ENCODE results near the gene TMC6.
A peak's percentile ranks its signal among the peaks of the same experiment; 100 is the strongest.
"Not testable (repeated sequence)": the region's sequence is repeated elsewhere in the genome, so short reads cannot be mapped to it uniquely, and the experiment has no call there.

Gene TMC6, protein sequence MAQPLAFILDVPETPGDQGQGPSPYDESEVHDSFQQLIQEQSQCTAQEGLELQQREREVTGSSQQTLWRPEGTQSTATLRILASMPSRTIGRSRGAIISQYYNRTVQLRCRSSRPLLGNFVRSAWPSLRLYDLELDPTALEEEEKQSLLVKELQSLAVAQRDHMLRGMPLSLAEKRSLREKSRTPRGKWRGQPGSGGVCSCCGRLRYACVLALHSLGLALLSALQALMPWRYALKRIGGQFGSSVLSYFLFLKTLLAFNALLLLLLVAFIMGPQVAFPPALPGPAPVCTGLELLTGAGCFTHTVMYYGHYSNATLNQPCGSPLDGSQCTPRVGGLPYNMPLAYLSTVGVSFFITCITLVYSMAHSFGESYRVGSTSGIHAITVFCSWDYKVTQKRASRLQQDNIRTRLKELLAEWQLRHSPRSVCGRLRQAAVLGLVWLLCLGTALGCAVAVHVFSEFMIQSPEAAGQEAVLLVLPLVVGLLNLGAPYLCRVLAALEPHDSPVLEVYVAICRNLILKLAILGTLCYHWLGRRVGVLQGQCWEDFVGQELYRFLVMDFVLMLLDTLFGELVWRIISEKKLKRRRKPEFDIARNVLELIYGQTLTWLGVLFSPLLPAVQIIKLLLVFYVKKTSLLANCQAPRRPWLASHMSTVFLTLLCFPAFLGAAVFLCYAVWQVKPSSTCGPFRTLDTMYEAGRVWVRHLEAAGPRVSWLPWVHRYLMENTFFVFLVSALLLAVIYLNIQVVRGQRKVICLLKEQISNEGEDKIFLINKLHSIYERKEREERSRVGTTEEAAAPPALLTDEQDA

GRCh38 chr17:78128551-78129350 lies at the start of gene TMC6:
Gene TMC6 (minus strand): TSS chr17:78128755. CDS start chr17:78126832, 1,923 bp downstream.
- DNase-seq (ENCODE audit: low read depth in 2 of 2): no peak

- DNase-seq (ENCODE audit: low read depth in 2 of 2): peak; percentile 60 to 72
Observed at GRCh38 chr17:78176548-78177025, 48.0 kb upstream of the TMC6 start.

- no peak for DNase-seq (ENCODE audit: low read depth in 2 of 2)
Observed at GRCh38 chr17:78175643-78175981, 47.1 kb upstream of the TMC6 start.

DNA sequence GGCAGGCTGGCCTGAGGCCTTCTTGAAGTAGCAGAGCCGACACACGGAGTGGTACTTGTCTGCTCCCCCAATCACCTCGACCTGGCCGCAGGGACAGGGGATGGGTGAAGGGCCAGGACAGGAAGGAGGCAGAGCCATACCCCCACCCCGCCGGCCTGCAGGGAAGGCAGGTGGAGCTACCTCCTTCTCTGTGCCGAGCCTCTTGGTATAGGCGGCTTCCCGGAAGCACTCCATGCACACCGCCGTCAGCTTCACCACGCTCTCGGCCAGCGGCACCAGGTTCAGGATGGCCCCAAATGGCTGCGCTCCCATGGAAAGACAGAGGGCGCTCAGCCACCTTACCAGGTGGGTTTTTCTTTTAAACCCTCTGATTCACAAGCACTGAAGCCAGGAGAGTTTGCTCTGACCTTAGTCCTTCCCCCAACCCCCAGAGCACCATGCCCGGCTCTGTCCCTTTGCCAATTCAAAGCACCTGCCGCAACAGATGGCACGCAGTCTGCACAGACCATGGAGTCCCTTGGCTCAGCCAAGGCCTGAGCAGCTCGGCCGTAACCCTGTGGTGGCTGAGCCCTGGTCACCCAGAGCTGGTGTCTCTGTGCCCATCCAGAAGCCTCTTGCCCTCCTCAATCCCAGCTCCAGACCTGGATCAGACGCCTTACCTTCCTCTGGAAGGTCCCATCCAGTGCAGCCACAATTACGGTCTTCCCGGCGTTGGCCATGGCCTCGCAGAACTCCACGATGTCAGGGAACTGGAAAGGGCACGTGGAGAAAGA lies 46.5 kb upstream of the TMC6 start:
- no peak for DNase-seq (ENCODE audit: low read depth in 2 of 2)

- DNase-seq (ENCODE audit: low read depth in 2 of 2): no peak
Observed at GRCh38 chr17:78174346-78174869, 45.9 kb upstream of the TMC6 start.

DNA sequence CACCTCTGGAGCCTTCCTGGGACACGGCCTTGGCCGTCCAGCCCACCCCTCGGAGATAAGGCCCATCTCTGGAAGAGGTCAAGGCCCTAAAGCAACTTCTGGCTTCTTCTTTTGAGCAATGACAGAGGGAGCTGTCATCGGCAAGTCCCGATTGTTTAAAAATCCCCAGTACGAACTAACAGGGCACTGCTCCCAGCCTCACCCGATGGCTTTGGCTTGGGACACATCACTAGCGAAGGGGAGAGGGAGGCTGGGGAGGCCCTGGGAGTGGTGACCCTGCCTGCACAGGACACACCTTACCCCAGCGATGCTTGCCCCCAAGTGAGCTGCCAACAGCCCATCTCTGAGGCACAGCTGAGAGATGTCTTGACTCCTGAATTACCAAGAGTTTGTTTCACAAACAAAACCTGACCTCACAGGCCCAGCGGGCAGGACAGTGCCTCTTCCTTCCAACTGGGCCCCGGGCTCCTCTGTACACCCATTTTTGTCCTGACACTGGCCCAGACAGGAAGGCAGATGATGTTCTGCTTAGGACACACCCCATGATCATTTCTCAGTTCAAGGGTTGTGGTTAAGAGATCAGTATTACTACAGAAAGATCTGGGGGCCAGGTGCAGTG lies 44.7 kb upstream of the TMC6 start:
- DNase-seq (ENCODE audit: low read depth in 2 of 2): no peak

GRCh38 chr17:78172249-78173051 lies 43.9 kb upstream of the TMC6 start:
- DNase-seq (ENCODE audit: low read depth in 2 of 2): no peak

DNA sequence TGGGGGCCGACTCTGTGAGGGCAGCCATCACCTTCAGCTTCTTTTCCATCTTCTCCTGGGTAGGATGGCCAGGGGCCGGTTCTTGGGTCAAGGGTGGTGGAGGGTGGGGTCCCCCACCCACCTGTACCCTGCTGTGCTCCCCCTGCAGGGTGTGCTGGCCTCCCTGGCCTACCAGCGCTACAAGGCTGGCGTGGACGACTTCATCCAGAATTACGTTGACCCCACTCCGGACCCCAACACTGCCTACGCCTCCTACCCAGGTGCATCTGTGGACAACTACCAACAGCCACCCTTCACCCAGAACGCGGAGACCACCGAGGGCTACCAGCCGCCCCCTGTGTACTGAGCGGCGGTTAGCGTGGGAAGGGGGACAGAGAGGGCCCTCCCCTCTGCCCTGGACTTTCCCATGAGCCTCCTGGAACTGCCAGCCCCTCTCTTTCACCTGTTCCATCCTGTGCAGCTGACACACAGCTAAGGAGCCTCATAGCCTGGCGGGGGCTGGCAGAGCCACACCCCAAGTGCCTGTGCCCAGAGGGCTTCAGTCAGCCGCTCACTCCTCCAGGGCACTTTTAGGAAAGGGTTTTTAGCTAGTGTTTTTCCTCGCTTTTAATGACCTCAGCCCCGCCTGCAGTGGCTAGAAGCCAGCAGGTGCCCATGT lies 43.2 kb upstream of the TMC6 start:
- not testable (repeated sequence) for DNase-seq (ENCODE audit: low read depth in 2 of 2)

DNA sequence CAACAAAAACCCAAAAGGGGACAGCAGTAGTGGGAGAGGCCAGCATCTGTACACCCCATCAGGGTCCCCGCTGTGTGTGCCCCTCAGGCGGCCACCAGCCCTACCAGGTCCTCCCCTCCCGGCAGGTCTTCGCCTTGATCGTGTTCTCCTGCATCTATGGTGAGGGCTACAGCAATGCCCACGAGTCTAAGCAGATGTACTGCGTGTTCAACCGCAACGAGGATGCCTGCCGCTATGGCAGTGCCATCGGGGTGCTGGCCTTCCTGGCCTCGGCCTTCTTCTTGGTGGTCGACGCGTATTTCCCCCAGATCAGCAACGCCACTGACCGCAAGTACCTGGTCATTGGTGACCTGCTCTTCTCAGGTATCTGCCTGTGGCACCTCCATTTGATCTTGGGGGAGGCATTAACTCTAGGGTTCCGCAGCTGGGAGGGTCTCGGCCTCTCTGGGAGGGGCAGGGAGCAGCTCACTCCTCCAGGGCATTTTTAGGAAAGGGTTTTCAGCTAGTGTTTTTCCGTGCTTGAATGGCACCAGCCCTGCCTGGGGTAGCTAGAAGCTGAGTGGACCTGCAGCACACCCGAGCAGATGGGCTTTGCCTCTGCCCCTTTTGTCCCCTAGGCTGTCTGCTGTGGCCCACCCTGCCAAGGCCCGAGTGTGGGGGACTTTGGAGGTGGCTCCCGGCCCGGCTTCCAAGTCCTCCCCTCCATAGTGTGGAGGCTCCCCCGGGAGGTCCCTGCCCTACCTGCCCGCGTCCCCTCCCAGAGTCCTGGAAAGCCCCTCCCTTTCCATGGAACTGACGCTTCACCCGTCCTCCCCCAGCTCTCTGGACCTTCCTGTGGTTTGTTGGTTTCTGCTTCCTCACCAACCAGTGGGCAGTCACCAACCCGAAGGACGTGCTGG lies 42.4 kb upstream of the TMC6 start:
- DNase-seq (ENCODE audit: low read depth in 2 of 2): no peak

DNA sequence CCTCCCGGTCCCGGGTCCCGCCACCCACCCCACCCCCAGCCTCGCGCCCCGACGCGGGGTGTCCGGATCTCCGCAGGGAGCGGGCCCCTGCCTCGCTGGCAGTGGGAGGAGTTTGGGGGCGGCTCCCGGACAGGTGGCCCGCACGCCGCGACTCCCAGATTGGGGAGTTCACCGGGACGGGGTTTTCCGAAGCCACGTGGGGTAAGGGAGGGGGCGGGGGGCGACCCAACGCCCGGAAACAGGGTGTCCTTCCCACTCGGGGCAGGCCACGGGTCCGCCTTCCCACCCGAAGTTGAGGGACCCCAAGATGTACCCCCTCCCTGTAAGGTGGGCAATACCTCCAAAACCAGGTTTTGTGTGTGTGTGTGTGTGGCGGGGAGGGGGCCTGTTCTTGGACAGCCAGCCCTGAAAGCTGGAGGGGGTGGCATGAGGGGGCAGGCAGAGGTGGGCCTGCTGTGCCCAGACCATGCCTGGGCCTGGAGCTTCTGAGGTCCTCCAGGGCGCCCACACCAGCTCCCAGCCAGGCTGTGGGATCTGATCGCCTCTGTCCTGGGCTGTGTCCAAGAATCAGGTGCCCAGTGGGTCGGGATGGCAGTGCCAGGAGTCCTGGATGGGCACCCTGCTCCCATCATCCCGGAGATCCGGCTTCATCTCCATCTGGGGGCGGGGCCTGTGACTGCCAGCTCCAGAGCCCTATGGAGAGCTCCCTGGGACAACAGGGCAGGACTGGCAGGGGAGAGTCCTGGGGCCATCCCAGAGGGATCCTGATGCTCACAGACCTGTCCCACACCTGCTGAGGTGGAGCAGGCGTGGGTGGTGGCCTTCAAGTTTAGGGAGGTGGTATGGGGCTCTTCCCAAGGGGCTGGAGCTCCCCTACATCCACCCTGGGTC lies 40.6 kb upstream of the TMC6 start:
- peak; percentile 20 to 43 for DNase-seq (ENCODE audit: low read depth in 2 of 2)

- peak; percentile 70 to 75 for DNase-seq (ENCODE audit: low read depth in 2 of 2)
Observed at GRCh38 chr17:78168242-78168902, 39.8 kb upstream of the TMC6 start, which contains the start of gene SYNGR2. Gene SYNGR2 (plus strand): TSS chr17:78168581. CDS start chr17:78168617, 36 bp downstream.

GRCh38 chr17:78166416-78166815 lies 37.9 kb upstream of the TMC6 start:
- DNase-seq (ENCODE audit: low read depth in 2 of 2): no peak

- DNase-seq (ENCODE audit: low read depth in 2 of 2): no peak
Observed at GRCh38 chr17:78164748-78165607, 36.4 kb upstream of the TMC6 start.

DNA sequence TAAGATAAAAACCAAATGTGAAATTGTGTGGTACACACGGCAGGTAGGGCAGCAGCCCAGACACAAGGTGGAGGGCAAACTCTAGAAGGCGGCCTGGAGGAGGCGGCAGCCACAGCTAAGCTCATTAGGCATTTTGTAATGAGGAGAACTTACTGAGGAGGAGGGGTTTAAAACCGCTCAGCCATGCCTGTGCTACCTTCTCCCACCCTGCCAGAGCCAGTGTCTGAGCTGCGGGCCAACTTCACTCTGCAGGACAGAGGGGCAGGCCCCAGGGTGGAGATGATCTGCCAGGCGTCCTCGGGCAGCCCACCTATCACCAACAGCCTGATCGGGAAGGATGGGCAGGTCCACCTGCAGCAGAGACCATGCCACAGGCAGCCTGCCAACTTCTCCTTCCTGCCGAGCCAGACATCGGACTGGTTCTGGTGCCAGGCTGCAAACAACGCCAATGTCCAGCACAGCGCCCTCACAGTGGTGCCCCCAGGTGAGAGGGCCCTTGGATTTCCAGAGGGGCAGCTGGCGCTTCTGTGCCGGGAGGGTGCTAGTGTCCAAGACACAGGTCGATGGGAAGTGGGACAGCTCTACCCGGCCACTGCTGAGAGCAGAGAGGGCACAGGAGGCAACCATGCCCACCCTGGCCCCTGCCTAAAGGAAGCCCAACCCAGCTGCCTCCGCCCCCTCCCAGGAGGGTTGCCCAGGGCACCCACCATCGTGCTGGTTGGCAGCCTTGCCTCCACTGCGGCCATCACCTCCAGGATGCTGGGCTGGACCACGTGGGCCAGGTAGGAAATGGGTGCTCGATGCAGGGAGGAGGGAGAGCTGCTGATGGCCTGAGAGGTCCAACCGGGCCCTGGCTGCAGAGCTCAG lies 35.6 kb upstream of the TMC6 start:
- DNase-seq (ENCODE audit: low read depth in 2 of 2): no peak

Data from stimulated activated CD4-positive, alpha-beta T cell treated with anti-CD3 and anti-CD28 coated beads, Interleukin-1b, Interleukin-23, amount 100 ng/mL, for 1 hour (primary cell).